Mucosa of gallbladder (tissue), 1 donor: ENCODE data around the gene CACNA1F. TPM values are rescaled to one million over a fixed set of nuclear protein-coding genes. Genes with fewer than 3 reads are reported as not detected.

Experiments used
- DNase-seq: peaks from one replicate; pipeline ENCODE4 v3.0.0-alpha.2; 2020; ENCODE audit warnings: low spot score
- total RNA-seq: library from RNA; stranded (reverse); gene quantifications from one replicate; pipeline ENCODE4 v1.2.1, GENCODE V29; 2021
- donor health status: DM: no; HTN: no; CAD: no.

CACNA1F gene
- total RNA-seq, 1 donor from 2014 or later = 0.20 TPM

- DNase-seq = no peak
These were observed 33.9 kb downstream of the CACNA1F start for GRCh38 chrX:49199315-49199595.

GRCh38 chrX:49198540-49199314 is 34.4 kb downstream of the CACNA1F start:
- DNase-seq = no peak

GRCh38 chrX:49197543-49198087 is 35.5 kb downstream of the CACNA1F start:
- no peak for DNase-seq

- no peak for DNase-seq
These were observed 39.6 kb downstream of the CACNA1F start for GRCh38 chrX:49193542-49193964.

- no peak for DNase-seq
These were observed 40.3 kb downstream of the CACNA1F start for GRCh38 chrX:49192722-49193328.

GRCh38 chrX:49191574-49192011 is 41.5 kb downstream of the CACNA1F start:
- no peak for DNase-seq

GRCh38 chrX:49190821-49191573 is 42.1 kb downstream of the CACNA1F start:
- DNase-seq = peak; percentile 95

GRCh38 chrX:49189606-49190005 is 43.5 kb downstream of the CACNA1F start:
- DNase-seq = no peak

- DNase-seq = no peak
These were observed 44.6 kb downstream of the CACNA1F start for GRCh38 chrX:49188468-49189076.

GRCh38 chrX:49187526-49187925 is 45.6 kb downstream of the CACNA1F start:
- no peak for DNase-seq

- DNase-seq = no peak
These were observed 46.1 kb downstream of the CACNA1F start for GRCh38 chrX:49187028-49187394.

GRCh38 chrX:49186125-49187027 is 46.8 kb downstream of the CACNA1F start, which contains the start of gene PRICKLE3:
Gene PRICKLE3 (minus strand): TSS chrX:49186373. CDS start chrX:49186297, 76 bp downstream.
- DNase-seq = peak; percentile 81

- peak; percentile 91 for DNase-seq
These were observed 48.6 kb downstream of the CACNA1F start for GRCh38 chrX:49184294-49185281.

GRCh38 chrX:49183701-49184281 is 49.3 kb downstream of the CACNA1F start:
- DNase-seq = no peak

- DNase-seq = no peak
These were observed 53.8 kb downstream of the CACNA1F start for GRCh38 chrX:49179358-49179757.

GRCh38 chrX:49178537-49178936 is 54.6 kb downstream of the CACNA1F start:
- DNase-seq = no peak

- no peak for DNase-seq
These were observed 55.2 kb downstream of the CACNA1F start for GRCh38 chrX:49177873-49178480.

- no peak for DNase-seq
These were observed 55.8 kb downstream of the CACNA1F start for GRCh38 chrX:49177338-49177833.
